ENCODE measurements around the gene FLAD1.

The FLAD1 gene

DNA sequence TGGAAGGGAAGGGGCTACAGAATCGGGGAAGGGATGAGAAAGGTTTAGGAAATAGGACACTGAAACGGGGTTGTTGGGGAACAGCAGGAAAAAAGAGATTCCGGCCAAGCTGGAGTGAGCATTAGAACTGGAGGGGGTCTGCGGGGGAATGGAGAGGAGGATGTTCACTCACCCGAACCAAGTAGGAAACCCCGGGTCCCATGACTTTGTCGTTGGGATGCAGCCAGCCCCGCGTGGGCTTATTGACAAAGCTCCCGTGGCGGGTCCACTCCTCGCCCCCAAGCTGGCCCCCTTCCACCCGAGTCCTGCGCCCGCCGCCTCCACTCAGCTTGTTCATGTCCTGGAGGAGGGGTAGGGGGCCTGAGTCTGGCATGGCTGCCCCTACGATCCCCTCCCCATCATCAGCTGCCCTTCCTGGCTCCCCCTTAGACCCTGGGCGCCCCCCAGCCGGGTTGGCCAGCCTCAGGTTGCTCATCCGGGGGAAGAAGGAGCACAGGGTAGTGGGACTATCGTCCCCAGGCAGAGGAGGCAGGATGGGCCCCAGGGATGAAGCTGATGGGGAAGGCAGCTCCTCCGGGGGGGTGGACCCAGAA lies 13.2 kb upstream of the FLAD1 start:
- Histone ChIP-seq H3K4me3 (replicated peaks; ENCODE audit: low read depth, low read length) (peak overlapping the region; percentile 39), H3K36me3 (ENCODE audit: control insufficient read depth, insufficient read depth, low read length) (peaks cover 31% of the 10 kb centered on the region), H3K27me3 (replicated peaks; ENCODE audit: control insufficient read depth, insufficient read depth, low read length) (no peaks in the 10 kb centered on the region)
- no peak for DNase-seq (ENCODE audit: extremely low read depth, insufficient read length)
- TF ChIP-seq, protein P1, sequence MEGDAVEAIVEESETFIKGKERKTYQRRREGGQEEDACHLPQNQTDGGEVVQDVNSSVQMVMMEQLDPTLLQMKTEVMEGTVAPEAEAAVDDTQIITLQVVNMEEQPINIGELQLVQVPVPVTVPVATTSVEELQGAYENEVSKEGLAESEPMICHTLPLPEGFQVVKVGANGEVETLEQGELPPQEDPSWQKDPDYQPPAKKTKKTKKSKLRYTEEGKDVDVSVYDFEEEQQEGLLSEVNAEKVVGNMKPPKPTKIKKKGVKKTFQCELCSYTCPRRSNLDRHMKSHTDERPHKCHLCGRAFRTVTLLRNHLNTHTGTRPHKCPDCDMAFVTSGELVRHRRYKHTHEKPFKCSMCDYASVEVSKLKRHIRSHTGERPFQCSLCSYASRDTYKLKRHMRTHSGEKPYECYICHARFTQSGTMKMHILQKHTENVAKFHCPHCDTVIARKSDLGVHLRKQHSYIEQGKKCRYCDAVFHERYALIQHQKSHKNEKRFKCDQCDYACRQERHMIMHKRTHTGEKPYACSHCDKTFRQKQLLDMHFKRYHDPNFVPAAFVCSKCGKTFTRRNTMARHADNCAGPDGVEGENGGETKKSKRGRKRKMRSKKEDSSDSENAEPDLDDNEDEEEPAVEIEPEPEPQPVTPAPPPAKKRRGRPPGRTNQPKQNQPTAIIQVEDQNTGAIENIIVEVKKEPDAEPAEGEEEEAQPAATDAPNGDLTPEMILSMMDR (IDR thresholded peaks at IDR 0.05; ENCODE audit: insufficient read depth, low read length, poor library complexity, severe bottlenecking) = no peak

DNA sequence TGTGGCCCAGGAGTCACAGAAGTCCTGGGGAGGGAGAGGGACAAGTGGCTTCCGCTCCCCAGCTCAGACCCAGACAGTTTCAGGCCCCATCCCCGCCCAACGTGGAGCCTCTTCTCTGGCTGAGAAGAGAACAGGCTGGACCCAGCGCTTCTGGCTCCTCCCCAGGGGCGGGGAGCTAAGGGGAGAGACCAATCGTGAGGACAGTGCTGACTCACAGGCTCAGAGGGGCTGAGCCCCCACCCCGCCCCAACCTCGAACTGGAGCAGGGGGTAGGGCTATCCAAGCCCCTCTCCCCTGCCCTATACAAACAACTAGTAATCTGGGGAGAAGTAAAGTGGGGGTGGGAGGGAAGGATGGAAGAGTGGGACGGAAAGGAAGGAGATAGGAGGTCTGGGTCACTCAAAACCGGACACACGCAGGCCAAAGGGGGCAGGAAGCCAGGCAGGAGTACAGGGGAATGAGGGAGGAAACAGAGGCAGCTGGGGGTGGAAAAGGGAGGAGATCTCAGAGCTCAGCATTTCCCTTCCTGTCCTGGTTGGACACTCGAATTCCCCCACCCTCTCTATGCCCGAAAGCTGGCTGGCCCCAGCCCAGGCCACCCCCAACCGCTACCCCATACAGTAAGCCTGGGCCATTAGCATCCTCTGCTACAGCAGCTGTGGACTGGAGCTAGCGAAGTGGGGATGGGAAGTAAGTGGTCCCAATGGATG lies 12.4 kb upstream of the FLAD1 start, which contains the start of gene SHC1:
SHC1 (minus strand) TSS at position 117 of the 710 bp plus-strand sequence. CDS start 221 bp downstream, outside the sequence.
- TF ChIP-seq, protein P1 (IDR thresholded peaks at IDR 0.05; ENCODE audit: insufficient read depth, low read length, poor library complexity, severe bottlenecking) = no peak
- Histone ChIP-seq H3K4me3 (replicated peaks; ENCODE audit: low read depth, low read length) (peak within 1 kb of the TSS; percentile 39), H3K36me3 (ENCODE audit: control insufficient read depth, insufficient read depth, low read length) (peaks cover 25% of the 10 kb centered on the region), H3K27me3 (replicated peaks; ENCODE audit: control insufficient read depth, insufficient read depth, low read length) (no peaks in the 10 kb centered on the region)
- no peak for DNase-seq (ENCODE audit: extremely low read depth, insufficient read length)

- no peaks in the 10 kb centered on the region for H3K27me3 ChIP-seq (replicated peaks; ENCODE audit: control insufficient read depth, insufficient read depth, low read length)
- peaks cover 18% of the 10 kb centered on the region for H3K36me3 ChIP-seq (ENCODE audit: control insufficient read depth, insufficient read depth, low read length)
- DNase-seq (ENCODE audit: extremely low read depth, insufficient read length) = no peak
- H3K4me3 ChIP-seq (replicated peaks; ENCODE audit: low read depth, low read length) = peak overlapping the region; percentile 25; the same call in 1 of the 2 replicates
- TF ChIP-seq, protein P1 (IDR thresholded peaks at IDR 0.05; ENCODE audit: insufficient read depth, low read length, poor library complexity, severe bottlenecking) = no peak
Observed at GRCh38 chr1:154971341-154971998, 11.7 kb upstream of the FLAD1 start.

DNA sequence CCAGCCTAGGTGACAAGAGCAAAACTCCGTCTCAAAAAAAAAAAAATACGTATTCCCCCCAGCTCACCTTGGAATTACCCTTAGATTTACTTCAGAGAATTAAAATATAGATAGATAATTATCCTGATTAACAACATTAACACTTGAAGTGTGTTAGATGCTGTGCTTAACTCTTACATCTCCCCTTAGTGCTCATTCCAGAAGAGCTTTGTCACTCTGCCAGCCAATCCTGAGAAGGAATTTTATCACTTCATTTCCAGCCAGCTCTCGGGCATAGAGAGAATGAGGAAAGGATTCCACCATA lies 11.0 kb upstream of the FLAD1 start:
- Histone ChIP-seq H3K36me3 (ENCODE audit: control insufficient read depth, insufficient read depth, low read length) (peaks cover 14% of the 10 kb centered on the region), H3K27me3 (replicated peaks; ENCODE audit: control insufficient read depth, insufficient read depth, low read length) (no peaks in the 10 kb centered on the region), H3K4me3 (replicated peaks; ENCODE audit: low read depth, low read length) (no peak overlapping the region)
- DNase-seq (ENCODE audit: extremely low read depth, insufficient read length) = no peak
- TF ChIP-seq, protein P1 (IDR thresholded peaks at IDR 0.05; ENCODE audit: insufficient read depth, low read length, poor library complexity, severe bottlenecking) = no peak

- DNase-seq (ENCODE audit: extremely low read depth, insufficient read length) = no peak
- Histone ChIP-seq H3K36me3 (ENCODE audit: control insufficient read depth, insufficient read depth, low read length) (peaks cover 9% of the 10 kb centered on the region), H3K4me3 (replicated peaks; ENCODE audit: low read depth, low read length) (peak overlapping the region; percentile 68), H3K27me3 (replicated peaks; ENCODE audit: control insufficient read depth, insufficient read depth, low read length) (no peaks in the 10 kb centered on the region)
- TF ChIP-seq, protein P1 (IDR thresholded peaks at IDR 0.05; ENCODE audit: insufficient read depth, low read length, poor library complexity, severe bottlenecking) = no peak
Observed at GRCh38 chr1:154972517-154973343, 10.4 kb upstream of the FLAD1 start.

All from GM06990 (cell line).